ENCODE data around the gene ADAM20.

The ADAM20 gene

GRCh38 chr14:70563417-70563816, 28.6 kb upstream of the ADAM20 start:
- peaks cover 60% of the 10 kb centered on the region for H3K9me3 Mint-ChIP-seq
- H3K27me3 Mint-ChIP-seq (ENCODE audit: low read depth, poor library complexity): peaks cover 4% of the 10 kb centered on the region
- TF ChIP-seq CTCF (IDR thresholded peaks at IDR 0.05): no peak
- no peaks in the 10 kb centered on the region for H3K4me1 Mint-ChIP-seq
- H3K27ac Mint-ChIP-seq: no peak overlapping the region
- H3K36me3 Mint-ChIP-seq (ENCODE audit: low read depth): peaks cover 91% of the 10 kb centered on the region
- H3K4me3 Mint-ChIP-seq: no peak overlapping the region
- no peak for DNase-seq

- peaks cover 5% of the 10 kb centered on the region for H3K27me3 Mint-ChIP-seq (ENCODE audit: low read depth, poor library complexity)
- peaks cover 50% of the 10 kb centered on the region for H3K36me3 Mint-ChIP-seq (ENCODE audit: low read depth)
- no peak for TF ChIP-seq CTCF (IDR thresholded peaks at IDR 0.05)
- no peak overlapping the region for H3K4me3 Mint-ChIP-seq
- H3K9me3 Mint-ChIP-seq: peaks cover 33% of the 10 kb centered on the region
- no peaks in the 10 kb centered on the region for H3K4me1 Mint-ChIP-seq
- DNase-seq: no peak
- H3K27ac Mint-ChIP-seq: no peak overlapping the region
Observed at GRCh38 chr14:70558356-70558755, 23.6 kb upstream of the ADAM20 start.

- Mint-ChIP-seq H3K4me1 (no peaks in the 10 kb centered on the region), H3K27me3 (ENCODE audit: low read depth, poor library complexity) (peaks cover 5% of the 10 kb centered on the region), H3K27ac (no peak overlapping the region), H3K9me3 (peaks cover 12% of the 10 kb centered on the region), H3K36me3 (ENCODE audit: low read depth) (peaks cover 25% of the 10 kb centered on the region), H3K4me3 (no peak overlapping the region)
- DNase-seq: no peak
- no peak for TF ChIP-seq CTCF (IDR thresholded peaks at IDR 0.05)
Observed at GRCh38 chr14:70555890-70556289, 21.1 kb upstream of the ADAM20 start.

- TF ChIP-seq CTCF (IDR thresholded peaks at IDR 0.05): no peak
- Mint-ChIP-seq H3K4me3 (no peak overlapping the region), H3K36me3 (ENCODE audit: low read depth) (peaks cover 53% of the 10 kb centered on the region), H3K27ac (no peak overlapping the region), H3K27me3 (ENCODE audit: low read depth, poor library complexity) (peaks cover 4% of the 10 kb centered on the region), H3K9me3 (peaks cover 71% of the 10 kb centered on the region), H3K4me1 (no peaks in the 10 kb centered on the region)
- no peak for DNase-seq
Observed at GRCh38 chr14:70538087-70538486, 3.3 kb upstream of the ADAM20 start.

- Mint-ChIP-seq H3K27me3 (ENCODE audit: low read depth, poor library complexity) (peaks cover 4% of the 10 kb centered on the region), H3K27ac (no peak overlapping the region), H3K4me3 (no peak overlapping the region), H3K36me3 (ENCODE audit: low read depth) (peaks cover 65% of the 10 kb centered on the region), H3K9me3 (peaks cover 75% of the 10 kb centered on the region), H3K4me1 (no peaks in the 10 kb centered on the region)
- no peak for DNase-seq
- TF ChIP-seq CTCF (IDR thresholded peaks at IDR 0.05): no peak
Observed at GRCh38 chr14:70536830-70537229, 2.0 kb upstream of the ADAM20 start.

- H3K36me3 Mint-ChIP-seq (ENCODE audit: low read depth): peaks cover 33% of the 10 kb centered on the region
- no peaks in the 10 kb centered on the region for H3K4me1 Mint-ChIP-seq
Observed at GRCh38 chr14:70530417-70530816, 4.4 kb downstream of the ADAM20 start.

More at GRCh38 chr14:70530417-70530816, 4.4 kb downstream of the ADAM20 start:
- no peak for DNase-seq
- no peaks in the 10 kb centered on the region for H3K27me3 Mint-ChIP-seq (ENCODE audit: low read depth, poor library complexity)
- TF ChIP-seq CTCF (IDR thresholded peaks at IDR 0.05): no peak
- peaks cover 29% of the 10 kb centered on the region for H3K9me3 Mint-ChIP-seq
- no peak overlapping the region for H3K4me3 Mint-ChIP-seq
- H3K27ac Mint-ChIP-seq: no peak overlapping the region

Measured in nephron progenitor cell (in vitro differentiated cells).